ENCODE results near the gene OR4E2. TPM values are rescaled to one million over a fixed set of nuclear protein-coding genes. Genes with fewer than 3 reads are reported as not detected.

Gene OR4E2
- polyA plus RNA-seq, 3 donors, result not detected

- no peak within 1 kb of the TSS for H3K4me3 Mint-ChIP-seq
- Histone ChIP-seq H3K9me3 (replicated peaks in 1 of 2; ENCODE audit: control insufficient read depth in 1 of 2, insufficient read depth in 1 of 2, low read length in 2 of 2) (peaks cover 3 to 5% of the 10 kb centered on the region in 2 donors), H3K27ac (ENCODE audit: low read depth in 1 of 2, low read length in 2 of 2) (no peak within 1 kb of the TSS), H3K9ac (ENCODE audit: insufficient read depth, low read length, poor library complexity, severe bottlenecking) (no peak within 1 kb of the TSS), H4K20me1 (ENCODE audit: insufficient read depth, low read length) (no peaks in the 10 kb centered on the region), H3K27me3 (ENCODE audit: control insufficient read depth in 2 of 2, insufficient read depth in 2 of 2, low read length in 2 of 2) (peaks cover 0 to 2% of the 10 kb centered on the region in 2 donors), H3K36me3 (replicated peaks in 1 of 2; ENCODE audit: control insufficient read depth in 1 of 2, insufficient read depth in 2 of 2, low read length in 2 of 2) (no peaks in the 10 kb centered on the region), H3K4me3 (replicated peaks in 1 of 3; ENCODE audit: low read depth in 2 of 3, low read length in 3 of 3) (no peak within 1 kb of the TSS), H2AFZ (ENCODE audit: insufficient read depth, low read depth, low read length, poor library complexity, severe bottlenecking) (no peak within 1 kb of the TSS), H3K4me1 (ENCODE audit: control insufficient read depth in 1 of 2, insufficient read depth in 2 of 2, low read length in 2 of 2) (no peaks in the 10 kb centered on the region), H3K4me2 (replicated peaks; ENCODE audit: extremely low read depth, low read length, poor library complexity, severe bottlenecking) (no peak within 1 kb of the TSS), H3K79me2 (ENCODE audit: insufficient read depth, low read length) (no peaks in the 10 kb centered on the region)
- WGBS (ENCODE audit: insufficient coverage), result no CpG with 5 or more reads among the region's 1 CpG
- no peaks in the 10 kb centered on the region for H3K36me3 Mint-ChIP-seq
- TF ChIP-seq CTCF (IDR thresholded peaks at IDR 0.05), result no peak
- intact Hi-C loops (cut with micrococcal nuclease), result no loop called here
- DNase-seq, result no peak
- peaks cover 1 to 4% (median 3%) of the 10 kb centered on the region in 3 donors for H3K27me3 Mint-ChIP-seq (ENCODE audit: low read depth in 3 of 3)
- H3K4me1 Mint-ChIP-seq, result no peaks in the 10 kb centered on the region
- H3K9me3 Mint-ChIP-seq, result peaks cover 2 to 16% (median 14%) of the 10 kb centered on the region in 7 donors
- no peak within 1 kb of the TSS for H3K27ac Mint-ChIP-seq
These were observed 20.1 kb downstream of the OR4E2 start, which contains the start of gene OR4E1 for GRCh38 chr14:21673718-21674117. Gene OR4E1, minus strand, starts transcription at chr14:21673818. Its CDS starts 2,883 bp downstream, at chr14:21670935.

GRCh38 chr14:21675566-21675965 lies 21.9 kb downstream of the OR4E2 start:
- peaks cover 3 to 5% of the 10 kb centered on the region in 2 donors for H3K9me3 ChIP-seq (replicated peaks in 1 of 2; ENCODE audit: control insufficient read depth in 1 of 2, insufficient read depth in 1 of 2, low read length in 2 of 2)
- H3K4me3 ChIP-seq (replicated peaks in 1 of 3; ENCODE audit: low read depth in 2 of 3, low read length in 3 of 3), result no peak overlapping the region
- no peak for DNase-seq
- no peaks in the 10 kb centered on the region for H3K27me3 ChIP-seq (ENCODE audit: control insufficient read depth in 2 of 2, insufficient read depth in 2 of 2, low read length in 2 of 2)
- no peak overlapping the region for H3K27ac Mint-ChIP-seq
- no peaks in the 10 kb centered on the region for H3K36me3 Mint-ChIP-seq
- no peaks in the 10 kb centered on the region for H3K4me1 Mint-ChIP-seq
- no peaks in the 10 kb centered on the region for H3K4me1 ChIP-seq (ENCODE audit: control insufficient read depth in 1 of 2, insufficient read depth in 2 of 2, low read length in 2 of 2)
- no peak overlapping the region for H3K4me3 Mint-ChIP-seq
- peaks cover 0 to 14% (median 11%) of the 10 kb centered on the region in 7 donors for H3K9me3 Mint-ChIP-seq
- no peak overlapping the region for H3K27ac ChIP-seq (ENCODE audit: low read depth in 1 of 2, low read length in 2 of 2)
- H2AFZ ChIP-seq (ENCODE audit: insufficient read depth, low read depth, low read length, poor library complexity, severe bottlenecking), result no peak overlapping the region
- peaks cover 0 to 2% (median 2%) of the 10 kb centered on the region in 3 donors for H3K27me3 Mint-ChIP-seq (ENCODE audit: low read depth in 3 of 3)
- H3K9ac ChIP-seq (ENCODE audit: insufficient read depth, low read length, poor library complexity, severe bottlenecking), result no peak overlapping the region
- H4K20me1 ChIP-seq (ENCODE audit: insufficient read depth, low read length), result no peaks in the 10 kb centered on the region
- WGBS (ENCODE audit: insufficient coverage), result no CpG with 5 or more reads among the region's 4 CpGs
- H3K4me2 ChIP-seq (replicated peaks; ENCODE audit: extremely low read depth, low read length, poor library complexity, severe bottlenecking), result no peak overlapping the region
- H3K79me2 ChIP-seq (ENCODE audit: insufficient read depth, low read length), result no peaks in the 10 kb centered on the region
- no peaks in the 10 kb centered on the region for H3K36me3 ChIP-seq (replicated peaks in 1 of 2; ENCODE audit: control insufficient read depth in 1 of 2, insufficient read depth in 2 of 2, low read length in 2 of 2)
- no peak for TF ChIP-seq CTCF (IDR thresholded peaks at IDR 0.05)
- intact Hi-C loops (cut with micrococcal nuclease), result no loop called here

Measured in CD14-positive monocyte (primary cell).